DLD1 (cell line): ENCODE results near the gene COL5A1.
"Not testable (repeated sequence)": the region's sequence is repeated elsewhere in the genome, so short reads cannot be mapped to it uniquely, and the experiment has no call there.

Experiments
- in situ Hi-C: cut with HindIII; loops from 2 replicates; pipeline ENCODE4 v1.10.0; 2017; ENCODE audit warnings: low sequenced_read_pairs

COL5A1 gene

DNA sequence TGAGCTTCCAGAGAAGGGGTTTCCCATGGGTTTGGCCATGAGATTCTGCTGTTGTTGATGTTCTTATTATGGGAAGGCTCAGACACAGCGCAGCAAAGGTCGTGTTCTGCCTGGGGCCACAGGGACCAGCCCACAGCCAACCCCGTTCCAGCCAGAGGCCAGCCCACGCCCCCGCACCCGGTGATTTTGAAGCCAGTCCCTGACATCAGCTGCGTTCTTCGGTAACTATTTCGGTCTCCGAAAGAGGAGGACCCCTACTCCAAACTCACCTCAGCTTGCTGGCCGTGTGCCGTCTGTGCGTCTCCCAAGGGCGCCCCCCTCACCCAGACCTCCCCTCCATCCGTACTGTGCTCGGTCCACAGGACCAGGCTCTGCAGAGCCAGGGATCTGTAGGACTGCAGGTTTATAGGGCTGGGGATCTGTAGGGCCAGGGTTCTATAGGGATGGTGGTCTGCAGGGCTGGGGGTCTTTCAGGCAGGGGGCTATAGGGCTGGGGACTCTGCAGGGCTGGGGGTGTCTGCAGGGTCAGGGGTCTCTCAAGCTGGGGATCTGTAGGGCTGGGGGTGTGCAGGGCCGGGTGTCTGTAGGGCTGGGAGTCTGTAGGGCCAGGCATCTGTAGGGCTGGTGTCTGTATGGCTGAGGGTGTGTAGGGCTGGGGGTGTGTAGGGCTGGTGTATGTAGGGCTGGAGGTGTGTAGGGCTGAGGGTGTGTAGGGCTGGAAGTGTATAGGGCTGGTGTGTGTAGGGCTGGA lies 11.8 kb downstream of the COL5A1 start:
- in situ Hi-C loops: no loop called here

- in situ Hi-C loops: no loop called here
These were observed 13.5 kb downstream of the COL5A1 start for GRCh38 chr9:134655101-134655500.

GRCh38 chr9:134655586-134656333 lies 14.2 kb downstream of the COL5A1 start:
- in situ Hi-C loops: no loop called here

- in situ Hi-C loops: no loop called here
These were observed 14.9 kb downstream of the COL5A1 start for GRCh38 chr9:134656334-134657006.

- in situ Hi-C loops: no loop called here
These were observed 16.2 kb downstream of the COL5A1 start for GRCh38 chr9:134657666-134658377.

DNA sequence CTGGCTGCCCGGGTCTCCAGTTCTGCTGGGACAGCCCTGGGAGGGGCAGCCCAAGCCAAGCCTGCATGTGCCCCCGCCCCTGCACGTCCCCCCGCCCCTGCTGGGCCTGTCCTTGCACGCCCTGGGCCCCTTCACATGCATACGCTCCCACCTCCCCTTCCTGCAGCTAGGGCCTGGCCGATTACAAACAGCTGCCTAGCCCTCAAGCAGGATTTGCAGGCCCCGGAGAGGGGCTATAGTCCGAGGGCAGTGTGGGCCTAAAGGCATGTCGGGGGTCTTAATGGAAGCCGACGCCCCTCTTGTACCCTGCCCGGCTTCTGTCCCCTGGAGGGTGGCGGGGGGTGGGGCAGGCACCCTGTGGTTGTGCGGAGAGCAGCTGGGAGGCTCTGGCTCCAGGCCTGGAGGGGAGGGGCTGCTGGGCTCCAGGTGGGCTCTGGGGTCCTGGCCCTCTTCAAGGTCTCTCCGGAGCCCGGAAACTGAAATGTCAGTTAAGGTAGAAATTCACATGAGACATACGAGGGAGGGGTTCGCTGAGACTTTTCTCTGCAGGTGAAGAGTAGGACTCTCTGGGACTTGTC lies 16.9 kb downstream of the COL5A1 start:
- in situ Hi-C loops: no loop called here

GRCh38 chr9:134659688-134660131 lies 18.1 kb downstream of the COL5A1 start:
- in situ Hi-C loops: no loop called here

DNA sequence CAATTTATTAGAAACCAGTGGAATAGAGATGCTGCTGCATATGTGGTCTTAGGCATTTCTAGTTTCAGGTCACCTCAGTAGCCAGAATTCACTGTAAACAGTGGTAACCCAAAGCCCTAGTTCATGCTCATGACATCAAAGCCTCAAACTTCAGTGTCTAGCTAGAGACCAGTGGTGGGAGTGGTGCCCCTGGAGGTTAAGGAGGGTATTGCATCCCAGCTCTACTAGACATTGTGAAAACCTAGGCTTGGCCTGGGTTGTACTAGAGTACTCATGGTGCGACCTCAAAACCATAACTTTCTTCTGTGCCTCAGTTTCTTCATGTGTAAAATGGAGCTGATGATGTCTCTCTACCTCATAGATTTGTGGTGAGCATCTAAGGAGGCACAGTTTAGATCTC lies 18.8 kb downstream of the COL5A1 start:
- in situ Hi-C loops: no loop called here

DNA sequence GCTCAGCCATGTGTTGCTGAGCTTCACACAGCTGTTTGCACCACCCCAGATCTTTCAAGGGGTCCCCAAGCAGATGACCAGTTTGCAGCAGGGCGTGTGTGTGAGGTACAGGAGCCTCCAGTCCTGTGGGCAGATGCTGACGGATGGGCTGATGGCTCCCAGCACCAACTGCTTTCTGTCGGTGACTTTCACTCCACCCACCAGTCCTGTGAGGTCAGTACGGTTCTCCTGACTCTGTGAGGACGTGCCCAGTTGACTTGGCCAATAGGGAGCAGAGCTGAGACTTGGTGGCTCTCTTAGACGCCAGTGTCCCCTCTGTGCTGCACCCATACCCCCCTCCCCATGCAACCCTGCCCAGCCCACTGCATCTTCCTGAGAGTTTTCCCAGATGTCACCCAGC lies 19.7 kb downstream of the COL5A1 start:
- in situ Hi-C loops: no loop called here

DNA sequence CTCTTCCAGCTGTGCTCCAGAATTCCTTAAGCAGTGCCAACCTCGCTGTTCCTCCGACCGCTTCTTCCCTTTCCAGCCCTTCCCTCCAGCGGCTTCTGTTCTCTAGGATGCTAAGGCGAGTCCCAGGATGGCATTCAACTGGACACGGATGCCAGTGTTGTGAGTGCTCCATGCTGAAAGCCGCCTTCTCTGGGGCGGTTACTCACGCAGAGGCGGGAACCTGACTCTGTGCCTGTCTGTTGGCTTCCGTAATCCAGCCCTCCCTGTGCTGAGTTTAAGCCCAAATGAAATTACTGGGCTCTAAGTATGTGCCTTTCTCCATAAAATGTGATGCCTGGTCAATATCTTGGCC lies 20.2 kb downstream of the COL5A1 start:
- in situ Hi-C loops: no loop called here

DNA sequence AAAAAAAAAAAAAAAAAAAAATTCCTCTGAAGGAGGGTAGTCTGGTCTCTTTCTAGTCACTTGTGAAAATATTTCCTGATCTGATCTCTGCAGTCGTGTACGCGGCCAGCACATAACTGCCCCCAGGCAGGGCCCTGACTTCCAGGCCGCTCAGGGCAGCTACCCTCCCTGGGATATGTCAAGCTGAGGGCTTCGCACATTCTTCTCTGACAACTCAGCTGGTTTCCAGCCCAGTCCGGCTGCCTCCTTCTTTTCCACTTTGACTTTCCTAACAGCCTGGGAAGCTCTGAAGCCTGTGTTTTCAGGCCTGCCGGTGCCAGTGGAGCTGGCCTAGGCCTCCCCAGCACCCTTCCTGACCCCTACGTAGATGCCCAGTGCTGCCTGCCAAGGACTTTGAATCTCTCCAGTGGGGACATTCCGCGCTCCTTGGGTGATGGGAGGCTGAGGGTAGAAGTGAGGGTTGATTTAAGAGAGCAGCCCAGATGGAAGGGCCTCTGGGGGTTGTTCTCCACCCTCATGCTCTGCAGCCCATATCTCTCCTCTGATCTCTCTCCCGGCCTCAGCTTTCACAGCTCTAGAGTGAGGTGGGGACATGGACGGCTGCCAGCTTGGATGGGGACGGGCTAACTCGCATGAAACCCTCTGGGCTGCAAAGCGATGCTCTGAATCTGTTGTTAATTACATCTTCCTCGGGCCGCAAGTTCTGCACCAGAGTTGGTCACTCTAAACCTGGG lies 20.7 kb downstream of the COL5A1 start:
- in situ Hi-C loops: no loop called here

DNA sequence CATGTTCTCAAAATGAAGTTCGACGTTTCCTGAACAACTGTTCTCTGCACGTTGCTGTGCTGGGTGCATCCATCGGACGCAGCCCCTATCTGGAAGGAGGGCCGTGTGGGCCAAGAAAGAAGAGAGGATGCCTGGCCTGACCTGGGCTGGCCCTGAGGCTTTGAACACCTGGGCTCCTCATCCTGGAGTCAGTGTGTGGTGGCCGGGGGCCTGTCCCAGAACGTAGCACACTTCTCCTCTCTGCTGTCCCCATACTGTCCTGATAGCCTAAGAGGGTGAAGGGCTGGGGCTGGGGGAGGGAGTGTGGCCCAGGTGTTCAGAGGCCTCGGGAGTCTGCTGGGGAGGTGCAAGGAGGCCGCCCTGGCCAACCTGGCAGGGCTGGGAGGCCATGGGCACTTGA lies 21.5 kb downstream of the COL5A1 start:
- in situ Hi-C loops: no loop called here

DNA sequence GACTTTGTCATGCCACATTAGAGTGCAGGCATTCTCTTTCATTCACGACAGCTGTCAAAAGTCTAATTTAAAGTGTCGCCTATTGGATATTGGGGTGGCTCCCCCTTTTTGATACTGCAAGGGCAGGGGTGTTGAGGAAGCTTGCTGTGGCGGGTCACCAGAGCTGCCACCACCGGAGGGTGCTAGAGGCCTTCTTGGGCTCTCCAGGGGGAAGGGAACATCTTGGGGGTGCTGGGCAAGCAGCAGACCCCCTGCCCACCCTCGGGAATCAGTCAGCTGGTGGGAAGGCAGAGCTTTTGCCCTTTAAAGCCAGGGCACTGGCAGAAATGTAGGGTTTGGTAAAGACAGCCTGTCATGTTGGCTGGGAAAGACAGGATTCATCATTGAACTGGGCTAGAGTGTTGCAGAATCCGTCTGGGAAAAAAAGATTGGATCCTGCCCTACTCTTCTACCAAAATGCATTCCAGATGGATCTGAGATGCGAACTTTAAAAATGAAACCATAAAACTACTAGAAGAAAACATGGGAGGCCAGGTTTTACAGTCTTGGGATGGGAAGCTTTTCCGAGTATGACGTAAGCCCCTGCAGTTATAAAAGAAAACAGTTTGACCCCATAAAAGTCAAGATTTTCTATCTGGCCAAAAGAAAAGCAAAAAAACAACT lies 22.3 kb downstream of the COL5A1 start:
- in situ Hi-C loops: no loop called here

DNA sequence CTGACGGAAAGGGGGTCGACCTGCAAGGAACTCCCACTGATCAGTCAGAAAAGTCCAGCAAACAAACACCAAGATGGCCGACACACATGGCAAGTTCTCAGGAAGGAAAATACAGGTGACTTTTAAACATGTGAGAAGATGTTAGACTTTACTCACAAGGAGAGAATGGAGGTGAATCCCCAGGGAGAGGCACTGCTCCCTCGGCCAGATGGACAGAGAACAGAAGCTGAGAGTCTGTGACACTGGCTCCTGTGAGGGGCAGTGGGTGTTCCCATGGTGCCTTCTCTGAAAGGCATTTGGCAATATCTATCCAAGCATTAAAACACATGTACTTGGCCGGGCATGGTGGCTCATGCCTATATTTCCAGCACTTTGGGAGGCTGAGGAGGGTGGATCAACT lies 22.8 kb downstream of the COL5A1 start:
- in situ Hi-C loops: no loop called here

- in situ Hi-C loops: no loop called here
These were observed 24.6 kb downstream of the COL5A1 start for GRCh38 chr9:134666208-134666607.

GRCh38 chr9:134666831-134667230 lies 25.2 kb downstream of the COL5A1 start:
- in situ Hi-C loops: no loop called here

DNA sequence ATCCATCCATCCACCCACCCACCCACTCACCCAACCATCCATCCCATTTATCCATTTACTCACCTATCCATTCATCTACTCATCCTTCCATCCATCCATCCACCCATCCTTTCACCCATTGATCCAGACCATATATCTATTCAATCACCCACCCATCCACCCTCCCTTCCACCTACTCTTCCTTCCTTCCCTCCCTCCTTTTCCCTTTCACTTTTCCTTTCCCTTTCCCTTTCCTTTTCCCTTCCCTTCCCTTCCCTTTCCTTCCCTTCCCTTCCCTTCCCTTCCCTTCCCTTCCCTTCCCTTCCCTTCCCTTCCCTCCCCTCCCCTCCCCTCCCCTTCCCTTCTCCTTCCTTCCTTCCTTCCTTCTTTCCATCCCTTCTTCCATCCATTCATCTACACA lies 27.4 kb downstream of the COL5A1 start:
- in situ Hi-C loops: not testable (repeated sequence)

DNA sequence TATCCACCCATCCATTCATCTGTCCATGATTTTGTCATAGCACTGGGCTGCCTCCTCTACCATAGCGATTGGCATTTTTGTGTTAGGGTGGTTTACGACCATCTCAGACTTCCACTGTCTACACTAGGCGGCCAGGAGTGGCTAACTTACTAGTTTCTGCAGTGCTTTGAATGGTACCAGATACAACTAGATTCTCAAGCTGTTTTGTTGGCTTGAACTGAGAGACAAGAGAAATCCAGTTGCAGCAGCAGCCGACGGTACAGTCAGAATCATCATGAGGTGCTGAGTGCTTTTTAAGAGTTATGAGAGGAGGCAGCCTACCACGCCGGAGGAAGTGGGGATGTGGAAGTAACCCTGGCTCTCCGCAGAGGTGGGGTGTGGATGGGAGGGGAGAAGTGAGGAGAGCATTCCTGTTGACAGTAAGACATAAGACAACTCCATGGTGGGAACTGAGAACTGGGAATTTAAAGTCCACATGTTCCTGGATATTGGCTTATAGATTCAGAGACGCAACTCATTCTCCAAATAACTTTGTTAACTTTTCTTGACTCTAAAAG lies 27.9 kb downstream of the COL5A1 start:
- in situ Hi-C loops: no loop called here

DNA sequence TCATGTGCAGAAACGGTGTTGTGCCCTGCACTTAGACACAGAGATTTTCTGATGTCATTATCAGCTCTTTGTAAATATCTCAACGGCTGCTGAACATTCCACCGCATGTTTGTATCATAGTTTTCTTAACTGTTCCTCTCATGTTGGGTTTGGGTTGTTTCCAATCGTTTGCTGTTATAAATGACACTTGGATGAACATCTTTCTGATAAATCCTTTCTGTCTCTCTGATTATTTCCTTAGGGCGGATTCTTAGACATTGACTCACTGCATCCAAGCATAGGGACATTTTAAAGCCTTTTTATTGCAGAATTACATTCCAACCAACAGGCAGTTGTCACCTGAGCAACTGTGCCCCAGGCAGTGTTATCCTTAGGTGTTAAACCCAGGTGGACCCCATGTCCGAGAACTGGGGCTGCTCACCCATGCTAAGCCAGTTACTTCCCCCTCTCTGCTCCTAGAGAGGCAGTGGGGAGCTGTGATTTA lies 28.5 kb downstream of the COL5A1 start:
- in situ Hi-C loops: no loop called here
